HEK293T (cell line): ENCODE results near the gene PRDX2.
A peak's percentile ranks its signal among the peaks of the same experiment; 100 is the strongest.

Source experiments
- CTCF ChIA-PET: fragments of 350-600 bp; formaldehyde crosslinking; extraction: SDS; loops from one replicate; lab custom pipeline; 2021; ENCODE audit warnings: antibody characterized with exemption, inconsistent platforms; lab: Yijun Ruan, JAX
- POLR2A ChIA-PET: fragments of 350-600 bp; formaldehyde crosslinking; extraction: SDS; loops from one replicate; lab custom pipeline; 2020; ENCODE audit warnings: antibody characterized with exemption, inconsistent platforms; lab: Yijun Ruan, JAX
- DNase-seq: peaks from one replicate; pipeline ENCODE4 v3.0.0; 2012; ENCODE audit warnings: mixed read lengths; ENCODE audit errors: extremely low spot score
- ARNT ChIP-seq: fragments of 450-650 bp; IDR thresholded peaks from 2 replicates; pipeline ENCODE4 v1.6.1; 2017; ENCODE audit warnings: mild to moderate bottlenecking
- BHLHE40 ChIP-seq: fragments of 450-650 bp; IDR thresholded peaks from 2 replicates; pipeline ENCODE4 v1.6.1; 2016; ENCODE audit warnings: mild to moderate bottlenecking, moderate library complexity, borderline replicate concordance
- CTBP1 ChIP-seq: fragments of 450-650 bp; IDR thresholded peaks from 2 replicates; pipeline ENCODE4 v1.6.1; 2016; ENCODE audit warnings: borderline replicate concordance
- ELF4 ChIP-seq: fragments of 450-650 bp; IDR thresholded peaks from 2 replicates; pipeline ENCODE4 v1.6.1; 2017; ENCODE audit warnings: antibody characterized with exemption
- FOXA1 ChIP-seq: fragments of 450-650 bp; IDR thresholded peaks from 2 replicates; pipeline ENCODE4 v1.6.1; 2016; ENCODE audit warnings: mild to moderate bottlenecking
- FOXK2 ChIP-seq: fragments of 450-650 bp; IDR thresholded peaks from 2 replicates; pipeline ENCODE4 v1.6.1; 2016; ENCODE audit warnings: mild to moderate bottlenecking
- FOXM1 ChIP-seq: fragments of 450-650 bp; IDR thresholded peaks from 2 replicates; pipeline ENCODE4 v1.6.1; 2017; ENCODE audit warnings: mild to moderate bottlenecking, borderline replicate concordance
- HDGF ChIP-seq: fragments of 450-650 bp; IDR thresholded peaks from 2 replicates; pipeline ENCODE4 v1.6.1; 2017; ENCODE audit warnings: antibody characterized with exemption, borderline replicate concordance
- L3MBTL2 ChIP-seq: fragments of 450-650 bp; conservative IDR thresholded peaks from 2 replicates; pipeline ENCODE4 v1.6.1; 2016; ENCODE audit warnings: mild to moderate bottlenecking
- LEF1 ChIP-seq: fragments of 450-650 bp; IDR thresholded peaks from 2 replicates; pipeline ENCODE4 v1.6.1; 2017; ENCODE audit warnings: mild to moderate bottlenecking, borderline replicate concordance
- NFRKB ChIP-seq: fragments of 450-650 bp; IDR thresholded peaks from 2 replicates; pipeline ENCODE4 v1.6.1; 2016; ENCODE audit warnings: mild to moderate bottlenecking, moderate library complexity
- PKNOX1 ChIP-seq: fragments of 450-650 bp; IDR thresholded peaks from 2 replicates; pipeline ENCODE4 v1.6.1; 2016
- SP1 ChIP-seq: fragments of 450-650 bp; IDR thresholded peaks from 2 replicates; pipeline ENCODE4 v1.6.1; 2017
- SUZ12 ChIP-seq: fragments of 450-650 bp; IDR thresholded peaks from 2 replicates; pipeline ENCODE4 v1.6.1; 2016; ENCODE audit warnings: mild to moderate bottlenecking
- TARDBP ChIP-seq: fragments of 450-650 bp; IDR thresholded peaks from 2 replicates; pipeline ENCODE4 v1.6.1; 2016
- ZNF384 ChIP-seq: fragments of 450-650 bp; IDR thresholded peaks from 2 replicates; pipeline ENCODE4 v1.6.1; 2016

The PRDX2 gene

GRCh38 chr19:12759686-12760085 lies 41.9 kb downstream of the PRDX2 start:
- TF ChIP-seq ELF4 (no peak), ZNF384 (no peak), HDGF (no peak), NFRKB (no peak), BHLHE40 (no peak), SUZ12 (no peak), FOXA1 (no peak), TARDBP (no peak), CTBP1 (no peak), FOXK2 (no peak), L3MBTL2 (no peak), ARNT (no peak), FOXM1 (no peak), SP1 (no peak), LEF1 (no peak), PKNOX1 (no peak)
- no peak for DNase-seq
- POLR2A ChIA-PET, result interaction anchor here (0.8 to 1.4 kb wide), 4 partner anchors 33 to 47 kb away, joined by 3 to 4 read pairs (median 3); partner anchors contain the start of gene RNASEH2A
- CTCF ChIA-PET, result interaction anchor here (0.5 to 3.3 kb wide), 9 partner anchors 26 to 1655 kb away, joined by 3 to 15 read pairs (median 5); partner anchors contain the start of gene JUNB

- TF ChIP-seq ELF4, result no peak
- no peak for TF ChIP-seq ZNF384
- no peak for TF ChIP-seq CTBP1
- TF ChIP-seq FOXK2, result no peak
- no peak for TF ChIP-seq SP1
- peak; percentile 88 for DNase-seq
- ChIA-PET POLR2A (interaction anchor here (0.6 to 1.7 kb wide), 9 partner anchors 8 to 68 kb away, joined by 3 to 9 read pairs (median 4); partner anchors contain the start of genes GET3, RNASEH2A, TNPO2 and TRIR), CTCF (interaction anchor here (0.5 to 1.8 kb wide), 21 partner anchors 8 to 304 kb away, joined by 3 to 17 read pairs (median 4); partner anchors contain the start of gene GET3)
These were observed 43.9 kb downstream of the PRDX2 start for GRCh38 chr19:12757544-12758274.

GRCh38 chr19:12756150-12756883 lies 45.3 kb downstream of the PRDX2 start:
- ChIA-PET CTCF (interaction anchor here (0.6 kb wide), 1 partner anchor 10 kb away, joined by 3 read pairs; no protein-coding TSS in a partner anchor), POLR2A (no interaction called here)
- no peak for DNase-seq
- TF ChIP-seq SUZ12 (no peak), NFRKB (no peak), FOXK2 (no peak), ZNF384 (no peak), HDGF (no peak), L3MBTL2 (no peak), TARDBP (no peak), LEF1 (no peak)

- DNase-seq, result no peak
- ChIA-PET CTCF (no interaction called here), POLR2A (interaction anchor here (1.0 to 1.2 kb wide), 2 partner anchors 12 to 21 kb away, joined by 3 to 4 read pairs; no protein-coding TSS in a partner anchor)
- no peak for TF ChIP-seq ARNT
- TF ChIP-seq TARDBP, result no peak
- no peak for TF ChIP-seq SUZ12
- no peak for TF ChIP-seq CTBP1
- no peak for TF ChIP-seq FOXK2
- no peak for TF ChIP-seq PKNOX1
- TF ChIP-seq BHLHE40, result no peak
- no peak for TF ChIP-seq ZNF384
- no peak for TF ChIP-seq FOXM1
These were observed 47.0 kb downstream of the PRDX2 start for GRCh38 chr19:12754465-12755196.

- POLR2A ChIA-PET, result interaction anchor here (1.5 to 2.2 kb wide), 3 partner anchors 16 to 30 kb away, joined by 4 to 15 read pairs (median 5); partner anchors contain the start of genes GET3 and TRIR
- TF ChIP-seq ZNF384, result no peak
- TF ChIP-seq BHLHE40, result no peak
- no peak for TF ChIP-seq FOXK2
- no peak for TF ChIP-seq ARNT
- no peak for TF ChIP-seq TARDBP
- no peak for TF ChIP-seq FOXA1
- no peak for TF ChIP-seq NFRKB
- no peak for TF ChIP-seq FOXM1
- TF ChIP-seq CTBP1, result no peak
- no peak for TF ChIP-seq PKNOX1
- TF ChIP-seq HDGF, result no peak
- TF ChIP-seq L3MBTL2, result no peak
- CTCF ChIA-PET, result interaction anchor here (1.3 kb wide), 1 partner anchor 8 kb away, joined by 11 read pairs; no protein-coding TSS in a partner anchor
- DNase-seq, result no peak
These were observed 49.4 kb downstream of the PRDX2 start for GRCh38 chr19:12752056-12752781.
